Mucosa of descending colon (tissue), 3 donors: Measurements from ENCODE around the gene SLC9A9. TPM values are rescaled to one million over a fixed set of nuclear protein-coding genes. Genes with fewer than 3 reads are reported as not detected.

Experiments used
- ATAC-seq: fragments of 200-7000 bp; cut with Tn5 transposase; one replicate; pipeline ENCODE4 v1.9.1; 2020; ENCODE audit warnings: mild to moderate bottlenecking, moderate library complexity
- DNase-seq, 3 donors: peaks; one replicate each; pipeline ENCODE4 v3.0.0-alpha.2; 2020
- H3K36me3 ChIP-seq: fragments of 200-600 bp; one replicate; pipeline ENCODE4 v1.8.0; 2021; ENCODE audit warnings: low read depth, mild to moderate bottlenecking
- H3K4me1 ChIP-seq: fragments of 200-600 bp; one replicate; pipeline ENCODE4 v1.8.0; 2021; ENCODE audit warnings: low read depth, mild to moderate bottlenecking
- H3K4me3 ChIP-seq: fragments of 200-600 bp; one replicate; pipeline ENCODE4 v1.8.0; 2021; ENCODE audit warnings: mild to moderate bottlenecking
- H3K9me3 ChIP-seq: fragments of 200-600 bp; one replicate; pipeline ENCODE4 v1.8.0; 2021; ENCODE audit warnings: mild to moderate bottlenecking
- intact Hi-C, 2 donors: fragments of 100-400 bp; cut with DNase I in 1 of 2; cut with micrococcal nuclease in 1 of 2; formaldehyde crosslinking; loops; one replicate each; pipeline versions ENCODE4 v1.11.0 to v1.11.1; 2022; cut with DNase I, micrococcal nuclease
- total RNA-seq, 3 donors: library from RNA; stranded (reverse); fragmentation: NEBNext Ultra II Directional in 2 of 3; extraction: Animal tissue kit (Norgen Biotek cat#: 25700) in 2 of 3; gene quantifications; one replicate each; pipeline versions ENCODE4 v1.2.1 to v1.2.4, GENCODE V29; 2021 to 2023
- TF ChIP-seq, protein P1 (sequence below): fragments of 200-600 bp; IDR thresholded peaks from one replicate; pipeline ENCODE4 v1.8.0; 2022; ENCODE audit warnings: antibody characterized with exemption, mild to moderate bottlenecking
- donor health status: DM: no; HTN: no; CAD: no; lungs with moderate emphysema.
- donor health status: DM: no; HTN: no; CAD: no.
- donor health status: DM: no; HTN: yes; CAD: no.

Gene SLC9A9
- total RNA-seq, 3 donors from 2014 or later: 3.2 to 18.2 (median 6.8) TPM

DNA sequence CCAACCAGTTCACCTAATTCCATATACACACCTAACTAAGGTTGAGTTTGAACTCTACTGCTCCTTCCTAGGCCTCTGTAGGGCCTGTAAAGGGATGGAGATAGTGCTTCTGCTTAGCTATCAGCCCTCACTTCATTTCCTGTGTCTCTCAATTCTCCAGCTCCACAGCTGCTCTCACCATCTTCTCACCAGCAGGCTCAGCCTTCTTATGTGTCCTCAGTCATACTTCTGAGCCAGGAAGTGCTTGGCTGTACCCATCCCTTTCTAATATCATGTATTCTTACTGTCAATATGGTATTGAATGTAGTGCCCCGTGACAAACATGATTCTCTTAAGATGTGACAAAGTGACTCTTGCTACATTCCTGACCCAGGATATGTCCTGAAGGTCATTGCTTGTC, 116.9 kb downstream of the SLC9A9 start:
- TF ChIP-seq, protein P1, sequence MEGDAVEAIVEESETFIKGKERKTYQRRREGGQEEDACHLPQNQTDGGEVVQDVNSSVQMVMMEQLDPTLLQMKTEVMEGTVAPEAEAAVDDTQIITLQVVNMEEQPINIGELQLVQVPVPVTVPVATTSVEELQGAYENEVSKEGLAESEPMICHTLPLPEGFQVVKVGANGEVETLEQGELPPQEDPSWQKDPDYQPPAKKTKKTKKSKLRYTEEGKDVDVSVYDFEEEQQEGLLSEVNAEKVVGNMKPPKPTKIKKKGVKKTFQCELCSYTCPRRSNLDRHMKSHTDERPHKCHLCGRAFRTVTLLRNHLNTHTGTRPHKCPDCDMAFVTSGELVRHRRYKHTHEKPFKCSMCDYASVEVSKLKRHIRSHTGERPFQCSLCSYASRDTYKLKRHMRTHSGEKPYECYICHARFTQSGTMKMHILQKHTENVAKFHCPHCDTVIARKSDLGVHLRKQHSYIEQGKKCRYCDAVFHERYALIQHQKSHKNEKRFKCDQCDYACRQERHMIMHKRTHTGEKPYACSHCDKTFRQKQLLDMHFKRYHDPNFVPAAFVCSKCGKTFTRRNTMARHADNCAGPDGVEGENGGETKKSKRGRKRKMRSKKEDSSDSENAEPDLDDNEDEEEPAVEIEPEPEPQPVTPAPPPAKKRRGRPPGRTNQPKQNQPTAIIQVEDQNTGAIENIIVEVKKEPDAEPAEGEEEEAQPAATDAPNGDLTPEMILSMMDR: no peak
- no peaks in the 10 kb centered on the region for H3K36me3 ChIP-seq
- H3K9me3 ChIP-seq: no peaks in the 10 kb centered on the region
- ATAC-seq (no peak), DNase-seq (no peak)
- intact Hi-C loops: no loop called here
- H3K4me3 ChIP-seq: no peak overlapping the region
- H3K4me1 ChIP-seq: no peaks in the 10 kb centered on the region

DNA sequence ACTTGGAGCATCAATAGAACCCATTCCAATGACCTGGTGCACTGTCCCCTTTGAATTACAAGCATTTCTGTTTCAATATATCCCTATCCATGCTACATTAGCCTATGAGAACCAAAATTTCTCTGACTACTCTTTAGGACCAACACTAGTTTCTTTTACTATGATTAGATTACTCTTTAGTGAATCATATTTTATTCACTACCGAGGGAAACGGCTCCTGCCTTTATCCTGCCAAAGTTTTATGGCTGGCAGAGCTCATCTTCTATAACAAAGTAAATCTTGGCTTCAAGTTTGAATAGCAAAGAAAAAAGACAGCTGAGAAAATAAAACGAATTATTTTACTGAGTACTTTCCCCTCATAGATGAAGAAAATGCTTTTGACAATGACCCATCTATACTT, 120.9 kb downstream of the SLC9A9 start:
- Histone ChIP-seq H3K9me3 (no peaks in the 10 kb centered on the region), H3K36me3 (no peaks in the 10 kb centered on the region), H3K4me1 (no peaks in the 10 kb centered on the region), H3K4me3 (no peak overlapping the region)
- TF ChIP-seq, protein P1: no peak
- ATAC-seq (no peak), DNase-seq (no peak)
- intact Hi-C loops: no loop called here

DNA sequence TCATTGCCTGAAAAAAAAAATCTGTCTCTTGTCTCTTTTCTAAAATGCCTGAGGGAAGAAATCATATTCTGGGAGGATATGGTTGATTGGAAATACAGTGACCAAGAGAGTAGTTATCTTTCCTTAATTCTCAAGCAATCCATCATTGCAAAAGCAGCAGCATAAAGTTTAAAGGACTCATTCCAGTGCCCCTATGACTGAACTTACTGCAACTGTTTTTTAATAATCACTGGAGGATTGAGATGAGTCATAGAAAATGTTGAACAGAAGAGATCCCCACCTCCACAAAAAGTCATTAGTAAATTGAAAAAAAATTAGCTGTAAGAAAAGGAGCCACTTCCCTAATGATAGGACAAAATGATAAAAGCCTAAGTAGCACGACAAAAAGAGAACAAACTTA, 121.5 kb downstream of the SLC9A9 start:
- intact Hi-C loops: no loop called here

DNA sequence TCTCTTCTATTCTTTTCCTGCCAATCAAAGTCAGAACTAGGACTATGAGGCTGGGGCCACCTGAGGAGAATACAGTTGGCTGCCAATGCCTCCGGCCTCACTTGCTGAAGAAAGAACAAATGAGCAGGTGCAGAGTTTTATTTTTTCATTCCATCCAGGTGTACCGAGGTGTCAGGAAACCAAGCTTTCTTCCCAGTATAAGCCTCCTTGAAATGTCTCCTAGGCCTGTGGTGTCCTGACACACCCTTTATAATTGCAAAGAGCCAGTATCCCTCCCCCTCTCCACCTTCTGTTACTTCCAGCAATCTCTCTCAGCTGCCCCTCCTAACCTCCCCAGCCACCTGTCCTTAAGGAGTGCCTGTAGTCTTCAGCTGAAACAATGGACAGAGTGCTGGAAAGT, 127.9 kb downstream of the SLC9A9 start:
- intact Hi-C loops: no loop called here
- H3K9me3 ChIP-seq: no peaks in the 10 kb centered on the region
- H3K36me3 ChIP-seq: no peaks in the 10 kb centered on the region
- no peaks in the 10 kb centered on the region for H3K4me1 ChIP-seq
- no peak for ATAC-seq
- TF ChIP-seq, protein P1: no peak
- H3K4me3 ChIP-seq: no peak overlapping the region
- DNase-seq: no peak

More for the DNA sequence above, 121.5 kb downstream of the SLC9A9 start:
- TF ChIP-seq, protein P1: no peak
- H3K36me3 ChIP-seq: no peaks in the 10 kb centered on the region
- no peaks in the 10 kb centered on the region for H3K4me1 ChIP-seq
- ATAC-seq (no peak), DNase-seq (no peak)
- no peak overlapping the region for H3K4me3 ChIP-seq
- no peaks in the 10 kb centered on the region for H3K9me3 ChIP-seq

DNA sequence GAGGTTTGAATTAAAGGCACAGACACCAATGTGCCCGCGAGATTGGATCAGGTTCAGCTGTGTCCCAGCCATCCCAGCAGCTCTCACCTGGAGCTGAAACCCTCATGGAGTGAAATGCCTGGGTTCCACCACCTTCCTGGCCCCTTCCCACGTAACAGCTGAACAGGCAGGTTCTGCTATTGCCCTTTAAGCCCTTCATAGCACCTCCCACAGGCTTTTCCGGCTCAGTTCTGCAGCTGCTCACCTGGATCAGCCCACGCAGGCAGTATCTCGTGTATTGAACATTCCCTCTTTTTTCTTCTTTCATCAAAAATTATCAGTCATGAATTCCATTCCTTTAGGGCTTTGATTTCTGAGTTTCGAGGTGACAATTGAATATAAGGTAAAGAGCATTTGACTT, 129.8 kb downstream of the SLC9A9 start:
- Histone ChIP-seq H3K36me3 (no peaks in the 10 kb centered on the region), H3K4me1 (no peaks in the 10 kb centered on the region), H3K4me3 (no peak overlapping the region), H3K9me3 (no peaks in the 10 kb centered on the region)
- DNase-seq (no peak), ATAC-seq (no peak)
- intact Hi-C loops: no loop called here
- TF ChIP-seq, protein P1: no peak

DNA sequence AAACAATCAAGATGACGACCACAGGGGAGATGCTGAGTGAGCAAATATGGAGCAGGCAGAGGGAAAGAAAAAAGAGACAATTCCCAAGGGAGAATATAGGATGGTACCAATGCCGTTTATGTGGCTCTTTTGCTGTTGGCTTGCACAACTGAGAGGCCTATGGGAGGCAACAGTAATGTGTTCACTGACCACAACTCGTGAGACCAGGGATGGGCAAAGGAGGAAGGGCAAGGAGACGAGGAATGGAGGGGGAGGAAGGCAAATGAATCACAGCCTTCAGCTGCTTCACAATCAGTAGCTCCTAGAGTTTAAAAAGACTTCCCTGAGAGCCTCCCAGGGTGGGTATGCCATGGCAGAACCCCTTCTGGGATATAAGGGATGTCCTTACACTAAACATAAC, 131.5 kb downstream of the SLC9A9 start:
- DNase-seq (no peak), ATAC-seq (no peak)
- H3K4me1 ChIP-seq: no peaks in the 10 kb centered on the region
- TF ChIP-seq, protein P1: no peak
- intact Hi-C loops: no loop called here
- no peaks in the 10 kb centered on the region for H3K9me3 ChIP-seq
- no peaks in the 10 kb centered on the region for H3K36me3 ChIP-seq
- H3K4me3 ChIP-seq: no peak overlapping the region
